Measurements from ENCODE around the gene CD48. TPM values are rescaled to one million over a fixed set of nuclear protein-coding genes. Genes with fewer than 3 reads are reported as not detected.
A peak's percentile ranks its signal among the peaks of the same experiment; 100 is the strongest.

The CD48 gene
- total RNA-seq, 1 donor from 2014 or later = not detected

GRCh38 chr1:160726498-160727315 is 15.1 kb upstream of the CD48 start:
- Mint-ChIP-seq H3K4me3 (ENCODE audit: unreplicated experiment) (no peak overlapping the region), H3K27me3 (ENCODE audit: unreplicated experiment) (peaks cover 3% of the 10 kb centered on the region), H3K36me3 (ENCODE audit: low read depth, unreplicated experiment) (no peaks in the 10 kb centered on the region), H3K27ac (ENCODE audit: unreplicated experiment) (no peak overlapping the region), H3K4me1 (ENCODE audit: unreplicated experiment) (peaks cover 8% of the 10 kb centered on the region), H3K9me3 (ENCODE audit: unreplicated experiment) (no peaks in the 10 kb centered on the region)
- TF ChIP-seq, protein P1, sequence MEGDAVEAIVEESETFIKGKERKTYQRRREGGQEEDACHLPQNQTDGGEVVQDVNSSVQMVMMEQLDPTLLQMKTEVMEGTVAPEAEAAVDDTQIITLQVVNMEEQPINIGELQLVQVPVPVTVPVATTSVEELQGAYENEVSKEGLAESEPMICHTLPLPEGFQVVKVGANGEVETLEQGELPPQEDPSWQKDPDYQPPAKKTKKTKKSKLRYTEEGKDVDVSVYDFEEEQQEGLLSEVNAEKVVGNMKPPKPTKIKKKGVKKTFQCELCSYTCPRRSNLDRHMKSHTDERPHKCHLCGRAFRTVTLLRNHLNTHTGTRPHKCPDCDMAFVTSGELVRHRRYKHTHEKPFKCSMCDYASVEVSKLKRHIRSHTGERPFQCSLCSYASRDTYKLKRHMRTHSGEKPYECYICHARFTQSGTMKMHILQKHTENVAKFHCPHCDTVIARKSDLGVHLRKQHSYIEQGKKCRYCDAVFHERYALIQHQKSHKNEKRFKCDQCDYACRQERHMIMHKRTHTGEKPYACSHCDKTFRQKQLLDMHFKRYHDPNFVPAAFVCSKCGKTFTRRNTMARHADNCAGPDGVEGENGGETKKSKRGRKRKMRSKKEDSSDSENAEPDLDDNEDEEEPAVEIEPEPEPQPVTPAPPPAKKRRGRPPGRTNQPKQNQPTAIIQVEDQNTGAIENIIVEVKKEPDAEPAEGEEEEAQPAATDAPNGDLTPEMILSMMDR (IDR thresholded peaks at IDR 0.05; ENCODE audit: unreplicated experiment) = peak; percentile 84
- peak; percentile 63 for DNase-seq (ENCODE audit: low spot score)

DNA sequence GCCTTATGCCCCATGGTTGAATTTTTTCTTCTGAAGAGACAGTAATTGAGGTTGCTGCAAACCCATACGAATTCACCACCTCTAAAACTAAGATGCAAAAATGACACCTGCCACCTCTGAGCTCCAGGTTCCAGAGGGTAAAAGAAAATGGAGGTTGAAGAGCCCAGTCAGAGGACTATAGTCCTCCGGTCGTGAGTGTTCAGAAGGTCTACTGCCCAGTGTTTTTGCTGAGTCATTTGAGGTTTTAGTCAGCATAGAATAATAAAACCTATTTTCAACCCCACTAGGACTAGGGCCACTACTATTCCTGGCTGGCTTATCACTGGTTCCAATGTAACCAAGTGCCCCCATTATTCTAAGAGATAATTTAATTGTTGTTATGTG is 14.5 kb upstream of the CD48 start:
- Mint-ChIP-seq H3K4me1 (ENCODE audit: unreplicated experiment) (peaks cover 8% of the 10 kb centered on the region), H3K27me3 (ENCODE audit: unreplicated experiment) (peaks cover 3% of the 10 kb centered on the region), H3K9me3 (ENCODE audit: unreplicated experiment) (no peaks in the 10 kb centered on the region), H3K4me3 (ENCODE audit: unreplicated experiment) (no peak overlapping the region), H3K36me3 (ENCODE audit: low read depth, unreplicated experiment) (no peaks in the 10 kb centered on the region), H3K27ac (ENCODE audit: unreplicated experiment) (no peak overlapping the region)
- no peak for DNase-seq (ENCODE audit: low spot score)
- TF ChIP-seq, protein P1 (IDR thresholded peaks at IDR 0.05; ENCODE audit: unreplicated experiment) = no peak

- Mint-ChIP-seq H3K4me1 (ENCODE audit: unreplicated experiment) (peaks cover 16% of the 10 kb centered on the region), H3K9me3 (ENCODE audit: unreplicated experiment) (no peaks in the 10 kb centered on the region), H3K27ac (ENCODE audit: unreplicated experiment) (no peak overlapping the region), H3K27me3 (ENCODE audit: unreplicated experiment) (peaks cover 3% of the 10 kb centered on the region), H3K4me3 (ENCODE audit: unreplicated experiment) (no peak overlapping the region), H3K36me3 (ENCODE audit: low read depth, unreplicated experiment) (no peaks in the 10 kb centered on the region)
- TF ChIP-seq, protein P1 (IDR thresholded peaks at IDR 0.05; ENCODE audit: unreplicated experiment) = no peak
- DNase-seq (ENCODE audit: low spot score) = no peak
These were observed 13.0 kb upstream of the CD48 start for GRCh38 chr1:160724465-160725242.

DNA sequence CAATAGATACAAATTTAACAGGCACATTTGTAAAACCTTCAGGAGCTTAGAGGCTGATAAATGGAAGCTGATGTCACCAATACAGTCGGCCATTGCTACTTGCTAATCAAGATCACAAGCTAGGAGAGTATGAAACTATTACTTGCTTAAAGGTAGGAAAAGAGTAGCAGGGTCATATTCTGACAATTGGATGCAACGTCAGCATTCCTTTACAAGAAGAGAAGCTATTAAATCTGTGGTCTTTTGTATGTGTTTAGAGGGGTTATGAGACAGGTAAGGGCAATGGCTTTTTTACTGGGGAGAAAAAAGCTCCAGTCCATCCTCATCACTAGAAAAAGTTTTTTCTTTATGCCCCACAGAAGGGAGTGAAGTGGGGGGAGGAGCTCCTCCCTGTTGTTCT is 11.7 kb upstream of the CD48 start:
- H3K36me3 Mint-ChIP-seq (ENCODE audit: low read depth, unreplicated experiment) = no peaks in the 10 kb centered on the region
- no peak overlapping the region for H3K4me3 Mint-ChIP-seq (ENCODE audit: unreplicated experiment)
- no peak for DNase-seq (ENCODE audit: low spot score)
- TF ChIP-seq, protein P1 (IDR thresholded peaks at IDR 0.05; ENCODE audit: unreplicated experiment) = no peak
- no peak overlapping the region for H3K27ac Mint-ChIP-seq (ENCODE audit: unreplicated experiment)
- H3K9me3 Mint-ChIP-seq (ENCODE audit: unreplicated experiment) = no peaks in the 10 kb centered on the region
- H3K4me1 Mint-ChIP-seq (ENCODE audit: unreplicated experiment) = peaks cover 22% of the 10 kb centered on the region
- H3K27me3 Mint-ChIP-seq (ENCODE audit: unreplicated experiment) = peaks cover 3% of the 10 kb centered on the region

GRCh38 chr1:160722726-160723125 is 11.1 kb upstream of the CD48 start:
- TF ChIP-seq, protein P1 (IDR thresholded peaks at IDR 0.05; ENCODE audit: unreplicated experiment) = no peak
- peaks cover 3% of the 10 kb centered on the region for H3K27me3 Mint-ChIP-seq (ENCODE audit: unreplicated experiment)
- no peak for DNase-seq (ENCODE audit: low spot score)
- H3K4me1 Mint-ChIP-seq (ENCODE audit: unreplicated experiment) = peaks cover 24% of the 10 kb centered on the region
- H3K4me3 Mint-ChIP-seq (ENCODE audit: unreplicated experiment) = no peak overlapping the region
- H3K9me3 Mint-ChIP-seq (ENCODE audit: unreplicated experiment) = no peaks in the 10 kb centered on the region
- no peaks in the 10 kb centered on the region for H3K36me3 Mint-ChIP-seq (ENCODE audit: low read depth, unreplicated experiment)
- no peak overlapping the region for H3K27ac Mint-ChIP-seq (ENCODE audit: unreplicated experiment)
